GM12878 (cell line): Measurements from ENCODE around the gene COL6A3.

Experiments used
- FOXK2 ChIP-seq: fragments of 450-650 bp; IDR thresholded peaks from 2 replicates; pipeline ENCODE4 v1.6.1; 2017; ENCODE audit warnings: mild to moderate bottlenecking, moderate library complexity
- SP1 ChIP-seq: IDR thresholded peaks from one replicate; pipeline ENCODE4 v1.6.1; 2011; ENCODE audit warnings: low read depth, low read length

- TF ChIP-seq FOXK2 (no peak), SP1 (no peak)
These were observed 42.4 kb upstream of the COL6A3 start for GRCh38 chr2:237456200-237456843.
